ENCODE results near the gene THAP2. TPM values are rescaled to one million over a fixed set of nuclear protein-coding genes. Genes with fewer than 3 reads are reported as not detected.
"Not testable (repeated sequence)": the region's sequence is repeated elsewhere in the genome, so short reads cannot be mapped to it uniquely, and the experiment has no call there.

The THAP2 gene
- total RNA-seq, 1 donor from 2014 or later = 1.9 TPM

DNA sequence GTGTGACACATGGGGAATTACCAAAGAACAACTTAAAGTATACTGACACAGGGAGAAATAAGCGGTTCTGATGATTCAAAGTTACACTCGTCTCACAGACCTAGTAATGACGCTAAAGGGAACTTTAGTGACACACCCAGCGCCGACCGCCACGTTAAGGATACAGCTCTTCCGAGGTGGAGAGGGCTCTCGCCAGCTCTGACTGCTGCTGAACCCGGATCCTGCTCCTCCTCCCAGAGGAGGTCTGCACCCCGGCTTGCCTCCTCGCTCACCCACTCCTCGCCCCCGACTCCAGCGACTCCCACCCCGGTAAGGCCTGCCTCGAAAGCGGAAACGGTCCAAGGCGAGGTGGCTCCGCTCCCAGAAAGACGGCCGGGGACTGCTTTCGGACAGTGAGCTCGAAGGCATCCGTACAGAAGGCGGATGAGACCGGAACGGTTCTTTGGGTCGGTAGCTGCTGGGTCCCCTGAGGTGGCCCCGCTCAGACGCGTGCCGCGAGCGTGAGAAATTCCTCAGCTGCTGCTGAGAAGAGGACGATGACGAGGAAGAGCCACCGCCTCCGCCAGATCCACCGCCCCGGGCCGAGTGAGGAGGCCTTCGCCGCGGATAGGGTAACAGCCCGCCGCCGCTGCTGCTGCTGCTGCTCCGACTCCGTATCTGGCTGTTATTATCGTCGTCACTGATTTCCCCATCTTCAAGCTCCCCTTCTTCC lies 1.1 kb upstream of the THAP2 start:
- DNase-seq (ENCODE audit: low read depth, low spot score) = no peak

GRCh38 chr12:71664411-71665089 lies 449 bp downstream of the THAP2 start:
- DNase-seq (ENCODE audit: low read depth, low spot score) = no peak

DNA sequence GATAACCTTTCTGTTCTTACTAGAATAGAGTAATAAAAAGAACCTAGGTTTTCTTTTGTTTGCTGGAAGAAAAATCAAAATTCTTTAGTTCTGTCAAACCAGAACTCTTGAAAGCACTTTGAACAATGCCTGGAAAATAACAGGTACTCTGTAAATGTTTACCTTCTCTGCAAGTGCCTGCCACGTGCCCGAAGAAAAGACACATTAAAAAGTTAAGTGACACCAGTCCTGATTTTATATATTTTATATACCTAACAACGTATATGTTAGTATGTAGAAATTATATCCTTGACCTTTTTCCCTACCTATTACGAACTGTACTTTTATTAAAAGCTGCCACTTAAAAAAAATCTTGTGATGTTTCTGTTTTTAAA lies 976 bp downstream of the THAP2 start:
- DNase-seq (ENCODE audit: low read depth, low spot score) = no peak

DNA sequence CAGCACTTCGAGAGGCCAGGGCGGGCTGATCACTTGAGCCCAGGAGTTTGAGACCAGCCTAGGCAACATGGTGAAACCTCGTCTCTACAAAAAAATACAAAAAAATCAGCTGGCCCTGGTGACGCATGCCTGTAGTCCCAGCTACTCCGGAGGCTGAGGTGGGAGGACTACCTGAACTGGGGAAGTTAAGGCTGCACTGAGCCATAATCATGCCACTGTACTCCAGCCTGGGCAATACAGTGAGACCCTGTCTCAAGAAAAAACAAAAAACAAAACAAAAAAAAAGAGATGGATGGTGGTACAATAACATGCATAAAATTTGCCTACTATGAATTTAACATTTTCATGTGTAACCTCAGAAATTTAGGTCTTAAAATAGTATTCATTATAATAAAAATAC lies 2.2 kb downstream of the THAP2 start:
- no peak for DNase-seq (ENCODE audit: low read depth, low spot score)

- DNase-seq (ENCODE audit: low read depth, low spot score) = no peak
Observed at GRCh38 chr12:71671311-71671710, 7.2 kb downstream of the THAP2 start.

DNA sequence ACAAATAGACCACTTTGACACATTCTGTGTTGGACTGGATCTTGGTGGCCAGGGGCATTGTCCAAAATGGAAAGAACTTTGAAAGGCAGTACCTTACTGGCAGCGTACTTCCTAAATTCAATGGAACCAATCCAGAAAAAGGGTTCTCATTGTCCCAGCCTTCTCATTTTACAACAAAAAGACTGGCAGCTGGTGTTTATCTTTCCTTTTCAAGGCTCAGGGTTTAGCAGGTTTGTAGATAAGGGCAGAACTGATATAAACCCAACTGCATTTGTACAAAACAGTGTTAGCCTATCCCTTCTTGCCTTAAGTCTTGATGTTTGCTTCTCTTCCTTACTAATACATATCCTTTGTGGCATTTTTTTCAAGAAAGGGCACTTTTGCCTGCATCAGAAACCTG lies 7.7 kb downstream of the THAP2 start:
- no peak for DNase-seq (ENCODE audit: low read depth, low spot score)

- DNase-seq (ENCODE audit: low read depth, low spot score) = no peak
Observed at GRCh38 chr12:71682466-71682865, 18.4 kb downstream of the THAP2 start.

DNA sequence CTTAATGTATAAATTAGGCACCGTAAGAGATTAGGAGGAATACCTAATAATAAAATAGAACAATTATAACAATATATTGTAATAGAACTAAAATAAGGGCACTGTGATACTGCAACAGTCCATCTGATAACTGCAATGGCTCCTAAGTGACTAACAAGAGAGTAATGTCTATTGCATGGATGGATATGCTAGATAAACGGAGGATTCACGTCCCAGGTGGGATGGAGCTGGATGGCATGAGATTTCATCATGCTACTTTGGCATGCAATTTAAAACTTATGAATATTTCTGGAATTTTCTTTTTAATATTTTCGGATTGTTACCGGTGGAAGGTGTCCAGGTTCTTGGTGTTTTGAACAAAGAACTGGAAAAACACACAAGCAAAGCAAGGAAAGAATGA lies 19.5 kb downstream of the THAP2 start:
- no peak for DNase-seq (ENCODE audit: low read depth, low spot score)

DNA sequence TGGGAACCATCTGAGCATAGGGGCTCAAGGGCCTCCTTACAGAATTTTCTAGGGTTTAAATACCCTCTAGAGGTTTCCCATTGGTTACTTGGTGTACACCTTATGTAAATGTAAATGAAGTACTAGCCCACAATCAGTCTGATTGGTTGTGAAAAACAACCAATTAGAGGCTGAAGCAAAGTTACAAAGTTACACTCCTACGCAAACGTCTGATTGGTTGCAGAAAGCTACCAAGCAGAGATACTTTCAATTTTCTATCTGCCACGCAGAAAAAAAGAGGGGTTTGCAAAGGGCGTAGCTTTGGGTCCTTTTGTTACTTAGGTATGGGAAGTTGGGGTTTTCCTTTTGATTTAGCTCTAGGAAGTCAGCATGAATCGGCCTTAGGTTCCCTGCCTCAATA lies 20.0 kb downstream of the THAP2 start:
- DNase-seq (ENCODE audit: low read depth, low spot score) = no peak

- DNase-seq (ENCODE audit: low read depth, low spot score) = no peak
Observed at GRCh38 chr12:71685312-71685906, 21.3 kb downstream of the THAP2 start.

GRCh38 chr12:71685914-71686657 lies 22.0 kb downstream of the THAP2 start, which contains the start of gene TMEM19:
TMEM19 (plus strand) TSS chr12:71686082; CDS start chr12:71686681, 599 bp downstream.
- DNase-seq (ENCODE audit: low read depth, low spot score) = no peak

DNA sequence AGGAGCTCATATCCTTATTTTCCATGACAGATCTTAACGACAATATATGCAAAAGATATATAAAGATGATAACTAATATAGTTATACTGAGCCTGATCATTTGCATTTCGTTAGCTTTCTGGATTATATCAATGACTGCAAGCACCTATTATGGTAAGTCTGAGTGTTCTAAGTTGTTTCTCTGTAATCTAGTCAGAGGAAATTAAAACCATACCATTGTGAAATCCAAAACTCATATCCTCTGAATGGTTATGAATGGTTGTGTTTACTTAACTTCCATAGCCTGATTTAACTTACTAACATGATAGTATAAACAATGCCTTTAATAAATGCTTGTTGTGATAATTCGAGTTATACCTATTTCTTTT lies 22.5 kb downstream of the THAP2 start:
- DNase-seq (ENCODE audit: low read depth, low spot score) = no peak

DNA sequence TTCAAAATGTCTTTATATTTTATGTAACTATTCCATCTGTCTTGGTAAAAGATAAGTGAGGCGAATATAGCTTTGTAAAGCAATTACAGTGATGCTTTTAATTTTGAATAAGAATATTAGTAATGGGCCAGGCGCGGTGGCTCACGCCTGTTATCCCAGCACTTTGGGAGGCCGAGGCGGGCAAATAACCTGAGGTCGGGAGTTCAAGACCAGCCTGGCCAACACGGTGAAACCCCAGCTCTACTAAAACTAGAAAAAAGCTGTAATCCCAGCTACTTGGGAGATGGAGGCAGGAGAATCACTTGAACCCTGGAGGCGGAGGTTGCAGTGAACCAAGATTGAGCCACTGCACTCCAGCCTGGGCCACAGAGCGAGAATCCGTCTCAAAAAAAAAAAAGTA lies 23.1 kb downstream of the THAP2 start:
- DNase-seq (ENCODE audit: low read depth, low spot score) = not testable (repeated sequence)

DNA sequence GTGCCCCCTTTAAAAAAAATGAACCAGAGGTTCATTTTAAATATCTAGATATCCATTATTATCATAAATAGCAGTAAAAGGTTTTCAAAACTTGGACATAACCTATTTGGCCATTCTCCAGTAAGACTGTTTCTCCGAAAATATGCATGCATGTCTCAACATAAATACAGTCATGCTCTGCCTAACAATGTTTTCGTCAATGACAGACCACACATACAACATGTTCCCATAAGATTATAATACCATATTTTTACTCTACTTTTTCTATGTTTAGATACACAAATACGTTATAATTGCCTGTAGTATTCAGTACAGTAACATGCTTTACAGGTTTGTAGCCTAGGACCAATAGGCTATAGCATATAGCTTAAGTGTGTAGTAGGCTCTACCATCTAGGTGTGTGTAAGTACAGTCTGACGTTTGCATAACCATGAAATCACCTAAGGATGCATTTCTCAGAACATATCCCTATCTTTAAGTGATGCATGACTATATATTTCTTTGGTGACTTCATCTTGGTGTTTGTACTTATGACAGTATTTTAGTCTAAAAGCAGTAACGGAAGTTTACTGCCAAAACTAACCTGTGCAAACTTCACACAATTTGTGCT lies 25.0 kb downstream of the THAP2 start:
- DNase-seq (ENCODE audit: low read depth, low spot score) = no peak

- DNase-seq (ENCODE audit: low read depth, low spot score) = no peak
Observed at GRCh38 chr12:71691504-71692129, 27.5 kb downstream of the THAP2 start.

DNA sequence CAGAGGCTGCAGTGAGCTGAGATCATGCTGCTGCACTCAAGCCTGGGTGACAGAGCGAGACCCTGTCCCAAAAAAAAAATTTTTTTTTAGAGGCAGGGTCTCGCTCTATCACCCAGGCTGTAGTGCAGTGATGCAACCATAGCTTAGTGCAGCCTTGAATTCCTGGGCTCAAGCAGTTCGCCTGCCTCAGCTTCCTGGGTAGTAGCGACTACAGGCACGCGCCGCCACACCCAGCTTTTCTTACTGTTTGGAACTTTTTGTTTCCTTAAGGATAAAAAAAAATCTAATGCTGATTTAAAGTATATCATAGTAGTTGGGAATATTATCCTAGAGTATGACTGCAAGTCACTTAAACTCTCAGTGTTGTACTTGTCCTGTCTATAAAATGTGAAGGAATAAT lies 29.0 kb downstream of the THAP2 start:
- DNase-seq (ENCODE audit: low read depth, low spot score) = no peak

GRCh38 chr12:71693651-71694050 lies 29.6 kb downstream of the THAP2 start:
- DNase-seq (ENCODE audit: low read depth, low spot score) = not testable (repeated sequence)

GRCh38 chr12:71694099-71694820 lies 30.2 kb downstream of the THAP2 start:
- DNase-seq (ENCODE audit: low read depth, low spot score) = no peak

GRCh38 chr12:71695782-71696181 lies 31.7 kb downstream of the THAP2 start:
- no peak for DNase-seq (ENCODE audit: low read depth, low spot score)

- not testable (repeated sequence) for DNase-seq (ENCODE audit: low read depth, low spot score)
Observed at GRCh38 chr12:71702181-71702580, 38.1 kb downstream of the THAP2 start.

DNA sequence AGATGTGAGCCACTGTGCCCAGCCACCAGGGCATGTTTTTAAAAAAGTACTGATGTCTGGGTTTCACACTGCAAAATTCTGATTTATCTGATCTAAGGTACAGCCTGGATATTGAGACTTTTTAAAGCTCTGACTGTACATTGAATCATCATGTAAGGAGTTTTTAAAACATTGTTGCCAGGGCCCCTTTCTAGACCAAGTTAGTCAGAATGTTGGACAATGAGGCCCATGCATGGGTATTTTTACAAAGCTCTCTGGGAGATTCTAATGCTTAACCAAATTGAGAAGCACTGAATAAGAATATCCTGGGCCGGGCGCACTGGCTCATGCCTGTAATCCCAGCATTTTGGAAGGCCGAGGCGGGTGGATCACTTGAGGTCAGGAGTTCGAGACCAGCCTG lies 38.5 kb downstream of the THAP2 start:
- no peak for DNase-seq (ENCODE audit: low read depth, low spot score)

Measured in pulmonary artery endothelial cell (primary cell).